HG03095 (cell line): ENCODE measurements around the gene SEMA6D.
"Not testable (repeated sequence)": the region's sequence is repeated elsewhere in the genome, so short reads cannot be mapped to it uniquely, and the experiment has no call there.

Experiments
- ATAC-seq: cut with Tn5 transposase; IDR thresholded peaks from one replicate; pipeline ENCODE4 v1.9.1; 2021; ENCODE audit warnings: moderate library complexity; ENCODE audit not compliant: unreplicated experiment

The SEMA6D gene

GRCh38 chr15:47715856-47716445, 1.4 kb upstream of the SEMA6D start:
- ATAC-seq: no peak

GRCh38 chr15:47716516-47716915, 789 bp upstream of the SEMA6D start:
- no peak for ATAC-seq

- ATAC-seq: no peak
These were observed 1.5 kb downstream of the SEMA6D start for GRCh38 chr15:47718497-47719437.

GRCh38 chr15:47719730-47720129, 2.4 kb downstream of the SEMA6D start:
- ATAC-seq: no peak

- ATAC-seq: no peak
These were observed 3.2 kb downstream of the SEMA6D start for GRCh38 chr15:47720555-47720954.

GRCh38 chr15:47721676-47722075, 4.4 kb downstream of the SEMA6D start:
- ATAC-seq: no peak

- ATAC-seq: no peak
These were observed 7.0 kb downstream of the SEMA6D start for GRCh38 chr15:47724346-47724745.

- no peak for ATAC-seq
These were observed 7.7 kb downstream of the SEMA6D start for GRCh38 chr15:47725051-47725450.

- ATAC-seq: no peak
These were observed 8.6 kb downstream of the SEMA6D start for GRCh38 chr15:47725906-47726305.

- ATAC-seq: no peak
These were observed 9.1 kb downstream of the SEMA6D start for GRCh38 chr15:47726399-47726823.

- no peak for ATAC-seq
These were observed 9.8 kb downstream of the SEMA6D start for GRCh38 chr15:47727137-47727536.

GRCh38 chr15:47727676-47728075, 10.4 kb downstream of the SEMA6D start:
- ATAC-seq: no peak

GRCh38 chr15:47728426-47728825, 11.1 kb downstream of the SEMA6D start:
- ATAC-seq: no peak

- no peak for ATAC-seq
These were observed 11.6 kb downstream of the SEMA6D start for GRCh38 chr15:47728886-47729285.

GRCh38 chr15:47731230-47731629, 13.9 kb downstream of the SEMA6D start:
- no peak for ATAC-seq

- ATAC-seq: no peak
These were observed 14.9 kb downstream of the SEMA6D start for GRCh38 chr15:47732248-47732647.

- no peak for ATAC-seq
These were observed 15.8 kb downstream of the SEMA6D start for GRCh38 chr15:47733085-47733484.

GRCh38 chr15:47736143-47736786, 19.0 kb downstream of the SEMA6D start:
- no peak for ATAC-seq

- ATAC-seq: no peak
These were observed 20.2 kb downstream of the SEMA6D start for GRCh38 chr15:47737477-47737876.

GRCh38 chr15:47738144-47738825, 21.0 kb downstream of the SEMA6D start:
- ATAC-seq: not testable (repeated sequence)

GRCh38 chr15:47741082-47741481, 23.8 kb downstream of the SEMA6D start:
- no peak for ATAC-seq
